ENCODE results near the gene HRAS. TPM values are rescaled to one million over a fixed set of nuclear protein-coding genes. Genes with fewer than 3 reads are reported as not detected.

HRAS gene
- 10 to 100 TPM; 27.6 to 53.4 (median 47.6) TPM for total RNA-seq
- 24.9 TPM for total RNA-seq (2013)
- 12.0 to 46.3 (median 18.9) reads per million in 29 experiments for total RNA-seq

- DNase-seq (peak; percentile 78 to 98 (median 93)), ATAC-seq (replicated peaks in 1 of 4) (peak; percentile 84 to 90 (median 86))
- Histone ChIP-seq H3K4me1 (ENCODE audit: control insufficient read depth in 1 of 2, extremely low read depth in 1 of 2, insufficient read depth in 2 of 2, low read length in 2 of 2) (peaks cover 11 to 48% of the 10 kb centered on the region in 2 experiments), H3K4me3 (ENCODE audit: control insufficient read depth in 1 of 2, extremely low read depth in 1 of 2, low read length in 1 of 2) (peak within 1 kb of the TSS; percentile 65 to 67), H3K36me3 (ENCODE audit: control insufficient read depth in 2 of 2, extremely low read depth in 1 of 2, insufficient read depth in 1 of 2, low read length in 1 of 2) (peaks cover 8 to 23% of the 10 kb centered on the region in 2 donors), H3K27ac (ENCODE audit: low read length) (peak within 1 kb of the TSS; percentile 89), H3K27me3 (replicated peaks in 1 of 2; ENCODE audit: control insufficient read depth in 2 of 2, extremely low read depth in 1 of 2, insufficient read depth in 2 of 2, low read length in 1 of 2) (no peaks in the 10 kb centered on the region), H3K9me3 (no peaks in the 10 kb centered on the region)
- WGBS (ENCODE audit: insufficient coverage): under 1% methylated on average over 94 of the region's 97 CpGs
- ChIA-PET CTCF (interaction anchor here in 1 of 2 donors (0.6 to 1.1 kb wide), 2 partner anchors 186 to 270 kb away, joined by 3 to 4 read pairs; no protein-coding TSS in a partner anchor), POLR2A (interaction anchor here (0.6 to 1.0 kb wide), 2 partner anchors 304 to 329 kb away, joined by 3 to 7 read pairs; partner anchors contain the start of genes BET1L (in 1 of the 2) and RIC8A (in 1 of the 2))
- Mint-ChIP-seq H3K27ac (peak within 1 kb of the TSS; percentile 96 to 97), H3K4me1 (peaks cover 5 to 29% (median 23%) of the 10 kb centered on the region in 3 donors), H3K9me3 (no peaks in the 10 kb centered on the region), H3K36me3 (peaks cover 6% of the 10 kb centered on the region), H3K4me3 (peak within 1 kb of the TSS; percentile 86 to 94 (median 91)), H3K27me3 (no peaks in the 10 kb centered on the region)
Observed at GRCh38 chr11:535519-536454, at the start of gene HRAS. HRAS (minus strand) TSS chr11:535576.

- Histone ChIP-seq H3K4me1 (ENCODE audit: control insufficient read depth in 1 of 2, extremely low read depth in 1 of 2, insufficient read depth in 2 of 2, low read length in 2 of 2) (peaks cover 12 to 51% of the 10 kb centered on the region in 2 experiments), H3K4me3 (ENCODE audit: control insufficient read depth in 1 of 2, extremely low read depth in 1 of 2, low read length in 1 of 2) (no peak overlapping the region), H3K9me3 (no peaks in the 10 kb centered on the region), H3K36me3 (ENCODE audit: control insufficient read depth in 2 of 2, extremely low read depth in 1 of 2, insufficient read depth in 1 of 2, low read length in 1 of 2) (peaks cover 17 to 48% of the 10 kb centered on the region in 2 donors), H3K27me3 (replicated peaks in 1 of 2; ENCODE audit: control insufficient read depth in 2 of 2, extremely low read depth in 1 of 2, insufficient read depth in 2 of 2, low read length in 1 of 2) (no peaks in the 10 kb centered on the region), H3K27ac (ENCODE audit: low read length) (no peak overlapping the region)
- Mint-ChIP-seq H3K27me3 (no peaks in the 10 kb centered on the region), H3K4me1 (peaks cover 46 to 56% (median 52%) of the 10 kb centered on the region in 3 donors), H3K4me3 (no peak overlapping the region), H3K9me3 (no peaks in the 10 kb centered on the region), H3K27ac (no peak overlapping the region), H3K36me3 (peaks cover 22% of the 10 kb centered on the region)
- ChIA-PET POLR2A (no interaction called here), CTCF (no interaction called here)
- WGBS (ENCODE audit: insufficient coverage): 100% methylated on average over 4 of the region's 10 CpGs
- ATAC-seq (replicated peaks in 1 of 4) (no peak), DNase-seq (no peak)
Observed at GRCh38 chr11:584287-584686, 48.9 kb upstream of the HRAS start.

- Mint-ChIP-seq H3K4me3 (no peak overlapping the region), H3K4me1 (peaks cover 47 to 56% (median 54%) of the 10 kb centered on the region in 3 donors), H3K27ac (no peak overlapping the region), H3K36me3 (peaks cover 15% of the 10 kb centered on the region), H3K27me3 (no peaks in the 10 kb centered on the region), H3K9me3 (no peaks in the 10 kb centered on the region)
- DNase-seq (no peak), ATAC-seq (replicated peaks in 1 of 4) (no peak)
- ChIA-PET POLR2A (no interaction called here), CTCF (no interaction called here)
- peaks cover 24 to 55% of the 10 kb centered on the region in 2 experiments for H3K4me1 ChIP-seq (ENCODE audit: control insufficient read depth in 1 of 2, extremely low read depth in 1 of 2, insufficient read depth in 2 of 2, low read length in 2 of 2)
- H3K27ac ChIP-seq (ENCODE audit: low read length): no peak overlapping the region
- H3K9me3 ChIP-seq: no peaks in the 10 kb centered on the region
- peaks cover 12 to 43% of the 10 kb centered on the region in 2 donors for H3K36me3 ChIP-seq (ENCODE audit: control insufficient read depth in 2 of 2, extremely low read depth in 1 of 2, insufficient read depth in 1 of 2, low read length in 1 of 2)
- WGBS (ENCODE audit: insufficient coverage): 86% methylated on average over 16 of the region's 17 CpGs
- no peak overlapping the region for H3K4me3 ChIP-seq (ENCODE audit: control insufficient read depth in 1 of 2, extremely low read depth in 1 of 2, low read length in 1 of 2)
- H3K27me3 ChIP-seq (replicated peaks in 1 of 2; ENCODE audit: control insufficient read depth in 2 of 2, extremely low read depth in 1 of 2, insufficient read depth in 2 of 2, low read length in 1 of 2): no peaks in the 10 kb centered on the region
Observed at GRCh38 chr11:581752-582151, 46.4 kb upstream of the HRAS start.

DNA sequence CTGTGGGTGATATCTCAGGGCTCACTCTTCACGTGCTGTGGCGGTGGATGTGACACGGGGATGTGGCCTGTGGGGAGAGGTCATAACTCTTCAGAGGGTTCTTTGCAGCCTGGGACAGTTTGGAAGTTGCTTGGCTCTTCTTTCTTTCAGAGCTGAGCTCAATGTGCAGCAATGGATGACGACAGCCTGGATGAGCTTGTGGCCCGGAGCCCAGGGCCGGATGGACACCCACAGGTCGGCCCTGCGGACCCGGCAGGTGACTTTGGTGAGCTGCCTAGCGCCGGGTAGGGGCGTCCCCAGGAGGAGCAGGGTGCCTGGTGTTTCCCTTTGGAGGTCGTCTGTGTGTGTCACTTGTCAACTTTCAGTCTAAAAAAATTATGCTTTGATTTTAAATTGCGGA, 46.0 kb upstream of the HRAS start:
- POLR2A ChIA-PET: no interaction called here
- peaks cover 44 to 52% (median 50%) of the 10 kb centered on the region in 3 donors for H3K4me1 Mint-ChIP-seq
- H3K36me3 ChIP-seq (ENCODE audit: control insufficient read depth in 2 of 2, extremely low read depth in 1 of 2, insufficient read depth in 1 of 2, low read length in 1 of 2): peaks cover 11 to 39% of the 10 kb centered on the region in 2 donors
- H3K36me3 Mint-ChIP-seq: peaks cover 13% of the 10 kb centered on the region
- CTCF ChIA-PET: no interaction called here
- ATAC-seq (replicated peaks in 1 of 4) (no peak), DNase-seq (no peak)
- no peak overlapping the region for H3K27ac Mint-ChIP-seq
- no peaks in the 10 kb centered on the region for H3K27me3 Mint-ChIP-seq
- no peaks in the 10 kb centered on the region for H3K9me3 Mint-ChIP-seq
- H3K4me3 ChIP-seq (ENCODE audit: control insufficient read depth in 1 of 2, extremely low read depth in 1 of 2, low read length in 1 of 2): no peak overlapping the region
- 81% methylated on average over 12 of the region's 14 CpGs for whole genome bisulfite sequencing (ENCODE audit: insufficient coverage)
- no peak overlapping the region for H3K4me3 Mint-ChIP-seq
- peaks cover 22 to 51% of the 10 kb centered on the region in 2 experiments for H3K4me1 ChIP-seq (ENCODE audit: control insufficient read depth in 1 of 2, extremely low read depth in 1 of 2, insufficient read depth in 2 of 2, low read length in 2 of 2)
- no peaks in the 10 kb centered on the region for H3K9me3 ChIP-seq
- no peak overlapping the region for H3K27ac ChIP-seq (ENCODE audit: low read length)
- no peaks in the 10 kb centered on the region for H3K27me3 ChIP-seq (replicated peaks in 1 of 2; ENCODE audit: control insufficient read depth in 2 of 2, extremely low read depth in 1 of 2, insufficient read depth in 2 of 2, low read length in 1 of 2)

- POLR2A ChIA-PET: no interaction called here
- ATAC-seq (replicated peaks in 1 of 4) (no peak), DNase-seq (no peak)
- Histone ChIP-seq H3K36me3 (ENCODE audit: control insufficient read depth in 2 of 2, extremely low read depth in 1 of 2, insufficient read depth in 1 of 2, low read length in 1 of 2) (peaks cover 11 to 33% of the 10 kb centered on the region in 2 donors), H3K27me3 (replicated peaks in 1 of 2; ENCODE audit: control insufficient read depth in 2 of 2, extremely low read depth in 1 of 2, insufficient read depth in 2 of 2, low read length in 1 of 2) (peaks cover 0 to 2% of the 10 kb centered on the region in 2 experiments), H3K9me3 (no peaks in the 10 kb centered on the region), H3K4me1 (ENCODE audit: control insufficient read depth in 1 of 2, extremely low read depth in 1 of 2, insufficient read depth in 2 of 2, low read length in 2 of 2) (peaks cover 22 to 51% of the 10 kb centered on the region in 2 experiments), H3K27ac (ENCODE audit: low read length) (no peak overlapping the region), H3K4me3 (ENCODE audit: control insufficient read depth in 1 of 2, extremely low read depth in 1 of 2, low read length in 1 of 2) (no peak overlapping the region)
- peaks cover 10% of the 10 kb centered on the region for H3K36me3 Mint-ChIP-seq
- peaks cover 0 to 2% of the 10 kb centered on the region in 2 donors for H3K27me3 Mint-ChIP-seq
- 88% methylated on average over 17 of the region's 20 CpGs for WGBS (ENCODE audit: insufficient coverage)
- H3K4me3 Mint-ChIP-seq: peak overlapping the region; percentile 32 to 83 (median 37)
- no peaks in the 10 kb centered on the region for H3K9me3 Mint-ChIP-seq
- H3K4me1 Mint-ChIP-seq: peaks cover 45 to 51% (median 50%) of the 10 kb centered on the region in 3 donors
- CTCF ChIA-PET: no interaction called here
- no peak overlapping the region for H3K27ac Mint-ChIP-seq
Observed at GRCh38 chr11:579830-580601, 44.6 kb upstream of the HRAS start.
